ENCODE results near the gene IGSF3.

DNA sequence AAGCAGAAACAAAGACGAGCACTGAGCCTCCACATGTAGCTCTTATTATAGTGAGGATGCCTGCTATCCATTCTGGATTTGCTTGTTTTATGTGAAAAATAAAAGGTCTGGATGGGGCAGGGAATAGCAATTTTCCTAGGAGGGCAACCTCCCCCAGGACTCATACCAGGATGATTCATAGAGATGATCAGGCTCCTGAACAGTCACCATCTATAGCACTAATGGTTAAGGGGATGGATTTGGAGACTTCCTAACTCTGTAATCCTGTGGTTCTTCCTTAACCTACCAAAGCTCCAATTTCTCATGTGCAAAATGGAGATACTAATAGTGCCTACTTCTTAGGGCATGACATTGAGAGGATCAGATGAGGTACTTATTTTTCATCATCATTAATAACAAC, 62.2 kb downstream of the IGSF3 start:
- TF ChIP-seq CTCF (IDR thresholded peaks at IDR 0.05) (no peak), POLR2A (IDR thresholded peaks at IDR 0.05) (no peak)
